ENCODE data around the gene ACO1.

- TF ChIP-seq TAF1 (IDR thresholded peaks at IDR 0.05; ENCODE audit: low read depth) (no peak), CTCF (IDR thresholded peaks at IDR 0.05; ENCODE audit: poor library complexity, severe bottlenecking) (no peak), REST (IDR thresholded peaks at IDR 0.05; ENCODE audit: borderline replicate concordance) (no peak), MXI1 (conservative IDR thresholded peaks at IDR 0.05; ENCODE audit: poor library complexity, severe bottlenecking) (no peak), POLR2AphosphoS5 (IDR thresholded peaks at IDR 0.05) (no peak), EP300 (conservative IDR thresholded peaks at IDR 0.05; ENCODE audit: poor library complexity, severe bottlenecking) (no peak)
Measured at GRCh38 chr9:32413424-32413823, 29.0 kb downstream of the ACO1 start.

Measured in neural cell (in vitro differentiated cells).